ENCODE measurements around the gene HLA-DOB.
A peak's percentile ranks its signal among the peaks of the same experiment; 100 is the strongest.

The HLA-DOB gene

GRCh38 chr6:32816746-32817204 is at the start of gene HLA-DOB:
HLA-DOB (minus strand) TSS chr6:32817002; CDS start chr6:32816951, 51 bp downstream.
- DNase-seq (ENCODE audit: low spot score) = no peak

GRCh38 chr6:32865724-32866443 is 49.1 kb upstream of the HLA-DOB start:
- DNase-seq (ENCODE audit: low spot score) = no peak

GRCh38 chr6:32862725-32863124 is 45.9 kb upstream of the HLA-DOB start:
- DNase-seq (ENCODE audit: low spot score) = no peak

GRCh38 chr6:32860674-32861073 is 43.9 kb upstream of the HLA-DOB start:
- no peak for DNase-seq (ENCODE audit: low spot score)

- no peak for DNase-seq (ENCODE audit: low spot score)
Observed at GRCh38 chr6:32858194-32858593, 41.4 kb upstream of the HLA-DOB start.

GRCh38 chr6:32857156-32857891 is 40.5 kb upstream of the HLA-DOB start:
- DNase-seq (ENCODE audit: low spot score) = no peak

- no peak for DNase-seq (ENCODE audit: low spot score)
Observed at GRCh38 chr6:32855467-32856174, 38.8 kb upstream of the HLA-DOB start.

GRCh38 chr6:32854376-32855178 is 37.8 kb upstream of the HLA-DOB start:
- DNase-seq (ENCODE audit: low spot score) = peak; percentile 60

- DNase-seq (ENCODE audit: low spot score) = peak; percentile 96
Observed at GRCh38 chr6:32853541-32854375, 37.0 kb upstream of the HLA-DOB start, which contains the start of the genes PSMB9 and TAP1. PSMB9 (plus strand) TSS chr6:32854192; CDS start chr6:32854230, 38 bp downstream. TAP1 (minus strand) TSS chr6:32853704; CDS start chr6:32853636, 68 bp downstream.

GRCh38 chr6:32852844-32853540 is 36.2 kb upstream of the HLA-DOB start:
- DNase-seq (ENCODE audit: low spot score) = peak; percentile 55

GRCh38 chr6:32852018-32852843 is 35.4 kb upstream of the HLA-DOB start:
- peak; percentile 68 for DNase-seq (ENCODE audit: low spot score)

- no peak for DNase-seq (ENCODE audit: low spot score)
Observed at GRCh38 chr6:32851025-32851424, 34.2 kb upstream of the HLA-DOB start.

GRCh38 chr6:32849126-32849525 is 32.3 kb upstream of the HLA-DOB start:
- DNase-seq (ENCODE audit: low spot score) = no peak

- DNase-seq (ENCODE audit: low spot score) = no peak
Observed at GRCh38 chr6:32847795-32848194, 31.0 kb upstream of the HLA-DOB start.

- no peak for DNase-seq (ENCODE audit: low spot score)
Observed at GRCh38 chr6:32847004-32847403, 30.2 kb upstream of the HLA-DOB start.

GRCh38 chr6:32845384-32845884 is 28.6 kb upstream of the HLA-DOB start:
- no peak for DNase-seq (ENCODE audit: low spot score)

GRCh38 chr6:32844839-32845383 is 28.1 kb upstream of the HLA-DOB start:
- no peak for DNase-seq (ENCODE audit: low spot score)

GRCh38 chr6:32843979-32844838 is 27.4 kb upstream of the HLA-DOB start, which contains the start of gene PSMB8:
PSMB8 (minus strand) TSS chr6:32844047; CDS start chr6:32843996, 51 bp downstream.
- DNase-seq (ENCODE audit: low spot score) = peak; percentile 94
